ENCODE results near the gene ICOSLG.
"Not testable (repeated sequence)": the region's sequence is repeated elsewhere in the genome, so short reads cannot be mapped to it uniquely, and the experiment has no call there.

ICOSLG gene

GRCh38 chr21:44240842-44241241, at the start of gene ICOSLG:
Gene ICOSLG, minus strand, starts transcription at chr21:44240943. Its CDS starts 126 bp downstream, at chr21:44240817.
- H3K27ac Mint-ChIP-seq, H3K4me3 Mint-ChIP-seq, H3K4me1 Mint-ChIP-seq, H3K9me3 Mint-ChIP-seq, CTCF ChIA-PET, H3K27me3 Mint-ChIP-seq, H3K36me3 Mint-ChIP-seq, DNase-seq: not testable (repeated sequence)

- Mint-ChIP-seq H3K4me1 (peaks cover 4% of the 10 kb centered on the region), H3K4me3 (no peak overlapping the region), H3K9me3 (no peaks in the 10 kb centered on the region), H3K27ac (no peak overlapping the region), H3K36me3 (no peaks in the 10 kb centered on the region), H3K27me3 (peaks cover 64% of the 10 kb centered on the region)
- no peak for DNase-seq
- CTCF ChIA-PET: no interaction called here
Measured at GRCh38 chr21:44289381-44290010, 48.8 kb upstream of the ICOSLG start.

DNA sequence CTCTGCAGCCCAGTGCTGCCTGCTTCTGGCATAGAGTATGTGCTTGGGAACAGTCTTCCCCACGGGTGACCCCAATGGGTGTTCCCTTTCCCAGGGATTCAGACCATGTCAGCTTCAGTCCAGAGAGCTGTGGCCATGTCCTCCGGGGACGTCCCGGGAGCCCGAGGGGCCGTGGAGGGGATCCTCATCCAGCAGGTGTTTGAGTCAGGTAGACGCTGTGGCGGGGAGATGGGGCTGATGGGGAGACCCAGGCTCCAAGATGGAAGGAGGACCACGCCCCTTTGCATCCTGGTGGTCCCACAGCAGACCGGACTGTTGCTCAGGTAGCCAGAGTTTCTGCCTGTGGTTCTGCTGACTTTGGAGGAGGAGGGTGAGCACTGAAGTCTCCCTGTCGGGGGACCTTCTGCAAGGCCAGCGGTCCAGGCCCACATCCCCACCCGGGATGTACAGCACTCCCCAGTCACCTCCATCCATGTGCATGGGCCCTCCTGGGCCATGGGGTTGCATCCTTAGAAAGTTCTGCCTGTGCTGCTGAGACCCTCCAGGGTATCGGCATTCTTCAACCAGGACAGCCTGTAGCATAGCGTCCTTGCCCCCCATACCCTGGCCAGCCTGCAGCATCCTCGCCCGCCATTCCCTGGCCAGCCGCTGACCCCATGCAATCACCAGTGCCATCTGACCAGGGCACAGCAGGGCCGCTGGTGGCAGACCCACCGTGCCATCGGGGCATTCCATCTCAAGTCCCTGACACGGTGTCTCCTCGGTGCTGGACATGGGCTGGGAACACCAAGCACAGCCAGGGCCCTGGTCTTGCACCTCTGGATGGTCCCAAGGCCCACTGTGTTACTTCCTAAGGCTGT, 47.7 kb upstream of the ICOSLG start:
- Mint-ChIP-seq H3K27ac (no peak overlapping the region), H3K27me3 (peaks cover 74% of the 10 kb centered on the region), H3K9me3 (no peaks in the 10 kb centered on the region), H3K4me1 (peaks cover 2% of the 10 kb centered on the region), H3K36me3 (no peaks in the 10 kb centered on the region), H3K4me3 (no peak overlapping the region)
- CTCF ChIA-PET: no interaction called here
- DNase-seq: no peak

GRCh38 chr21:44286716-44287632, 46.2 kb upstream of the ICOSLG start:
- Mint-ChIP-seq H3K27me3 (peaks cover 82% of the 10 kb centered on the region), H3K36me3 (no peaks in the 10 kb centered on the region), H3K4me3 (no peak overlapping the region), H3K9me3 (no peaks in the 10 kb centered on the region), H3K4me1 (no peaks in the 10 kb centered on the region), H3K27ac (no peak overlapping the region)
- CTCF ChIA-PET: interaction anchor here (0.6 to 1.2 kb wide), 3 partner anchors 10 to 11 kb away, joined by 3 read pairs; no protein-coding TSS in a partner anchor
- no peak for DNase-seq

DNA sequence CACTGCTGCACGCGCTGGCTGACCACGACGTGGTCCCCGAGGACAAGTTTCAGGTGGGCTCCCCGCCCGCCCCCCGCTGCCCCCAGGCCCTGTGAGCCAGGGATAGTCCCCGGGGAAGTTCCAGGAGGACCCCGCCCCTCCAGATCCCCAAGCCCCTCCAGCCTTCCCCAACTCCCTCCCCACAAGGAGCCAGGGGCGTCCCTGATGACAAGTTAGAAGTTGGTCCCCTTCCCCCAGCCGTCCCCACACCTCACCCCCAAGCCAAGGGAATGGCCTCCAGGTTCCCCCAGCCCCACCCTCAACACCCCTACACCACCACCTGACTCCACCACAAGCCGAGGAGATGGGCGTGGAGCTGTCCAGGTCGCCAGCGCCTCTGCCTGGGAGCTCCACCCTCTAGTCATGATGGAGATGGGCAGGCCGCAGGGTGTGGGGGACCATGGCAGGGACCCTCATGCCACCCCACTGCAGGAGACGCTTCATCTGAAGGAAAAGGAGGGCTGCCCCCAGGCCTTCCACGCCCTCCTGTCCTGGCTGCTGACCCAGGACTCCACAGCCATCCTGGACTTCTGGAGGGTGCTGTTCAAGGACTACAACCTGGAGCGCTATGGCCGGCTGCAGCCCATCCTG, 45.5 kb upstream of the ICOSLG start:
- DNase-seq: no peak
- CTCF ChIA-PET: interaction anchor here (1.2 kb wide), 1 partner anchor 10 kb away, joined by 3 read pairs; no protein-coding TSS in a partner anchor
- no peak overlapping the region for H3K27ac Mint-ChIP-seq
- H3K9me3 Mint-ChIP-seq: no peaks in the 10 kb centered on the region
- no peaks in the 10 kb centered on the region for H3K36me3 Mint-ChIP-seq
- H3K27me3 Mint-ChIP-seq: peaks cover 78% of the 10 kb centered on the region
- H3K4me1 Mint-ChIP-seq: no peaks in the 10 kb centered on the region
- no peak overlapping the region for H3K4me3 Mint-ChIP-seq

GRCh38 chr21:44285138-44285992, 44.6 kb upstream of the ICOSLG start, which contains the start of gene AIRE:
Gene AIRE, plus strand, starts transcription at chr21:44285876. Its CDS starts 131 bp downstream, at chr21:44286007.
- Mint-ChIP-seq H3K9me3 (no peaks in the 10 kb centered on the region), H3K4me3 (no peak within 1 kb of the TSS), H3K36me3 (no peaks in the 10 kb centered on the region), H3K4me1 (no peaks in the 10 kb centered on the region), H3K27me3 (peaks cover 71% of the 10 kb centered on the region), H3K27ac (no peak within 1 kb of the TSS)
- no peak for DNase-seq
- CTCF ChIA-PET: no interaction called here

GRCh38 chr21:44283948-44284347, 43.2 kb upstream of the ICOSLG start:
- no peaks in the 10 kb centered on the region for H3K36me3 Mint-ChIP-seq
- no peaks in the 10 kb centered on the region for H3K9me3 Mint-ChIP-seq
- DNase-seq: no peak
- no peak overlapping the region for H3K4me3 Mint-ChIP-seq
- no peak overlapping the region for H3K27ac Mint-ChIP-seq
- H3K27me3 Mint-ChIP-seq: peaks cover 59% of the 10 kb centered on the region
- CTCF ChIA-PET: no interaction called here
- no peaks in the 10 kb centered on the region for H3K4me1 Mint-ChIP-seq

DNA sequence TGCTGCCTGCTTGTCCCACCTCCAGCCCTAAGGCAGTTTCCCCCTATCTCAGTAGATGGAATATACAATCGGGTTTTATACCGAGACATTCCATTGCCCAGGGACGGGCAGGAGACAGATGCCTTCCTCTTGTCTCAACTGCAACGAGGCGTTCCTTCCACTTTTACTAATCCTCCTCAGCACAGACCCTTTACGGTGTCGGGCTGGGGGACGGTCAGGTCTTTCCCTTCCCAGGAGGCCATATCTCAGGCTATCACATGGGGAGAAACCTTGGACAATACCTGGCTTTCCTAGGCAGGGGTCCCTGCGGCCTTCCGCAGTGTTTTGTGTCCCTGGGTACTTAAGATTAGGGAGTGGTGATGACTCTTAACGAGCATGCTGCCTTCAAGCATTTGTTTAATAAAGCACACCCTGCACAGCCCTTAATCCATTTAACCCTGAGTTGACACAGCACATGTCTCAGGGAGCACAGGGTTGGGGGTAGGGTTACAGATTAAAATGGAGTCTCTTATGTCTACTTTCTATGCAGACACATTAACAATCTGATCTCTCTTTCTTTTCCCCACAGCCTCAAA, 42.6 kb upstream of the ICOSLG start:
- H3K27ac Mint-ChIP-seq, H3K4me1 Mint-ChIP-seq, DNase-seq, CTCF ChIA-PET, H3K36me3 Mint-ChIP-seq, H3K4me3 Mint-ChIP-seq, H3K9me3 Mint-ChIP-seq: not testable (repeated sequence)
- H3K27me3 Mint-ChIP-seq: peaks cover 53% of the 10 kb centered on the region

DNA sequence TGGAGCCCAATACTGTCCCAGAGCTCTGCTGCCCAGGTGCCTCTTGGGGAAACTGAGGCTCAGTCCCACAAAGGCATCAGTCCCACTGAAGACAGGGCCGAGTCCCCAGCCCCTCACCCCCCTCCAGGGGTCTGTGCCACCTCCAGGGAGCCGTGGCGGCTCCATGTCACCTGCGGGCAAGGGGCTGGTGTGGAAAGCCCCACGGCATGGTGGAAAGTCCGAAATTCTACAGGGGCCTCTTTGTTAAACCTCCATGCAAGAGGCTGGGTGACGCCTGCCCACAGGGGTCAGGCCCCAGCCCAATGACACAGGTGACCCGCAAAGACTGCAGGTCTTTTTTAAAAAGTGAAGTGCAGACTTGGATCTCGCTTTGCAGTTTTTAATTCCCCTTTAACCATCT, 41.6 kb upstream of the ICOSLG start:
- H3K27me3 Mint-ChIP-seq: peaks cover 52% of the 10 kb centered on the region
- no peak for DNase-seq
- H3K27ac Mint-ChIP-seq: no peak overlapping the region
- no peak overlapping the region for H3K4me3 Mint-ChIP-seq
- CTCF ChIA-PET: no interaction called here
- H3K4me1 Mint-ChIP-seq: no peaks in the 10 kb centered on the region
- no peaks in the 10 kb centered on the region for H3K36me3 Mint-ChIP-seq
- no peaks in the 10 kb centered on the region for H3K9me3 Mint-ChIP-seq

- H3K9me3 Mint-ChIP-seq: no peaks in the 10 kb centered on the region
- H3K4me1 Mint-ChIP-seq: no peaks in the 10 kb centered on the region
- no peak overlapping the region for H3K4me3 Mint-ChIP-seq
- H3K36me3 Mint-ChIP-seq: no peaks in the 10 kb centered on the region
- H3K27me3 Mint-ChIP-seq: peaks cover 54% of the 10 kb centered on the region
- DNase-seq: no peak
- no peak overlapping the region for H3K27ac Mint-ChIP-seq
- CTCF ChIA-PET: no interaction called here
Measured at GRCh38 chr21:44281801-44282200, 41.1 kb upstream of the ICOSLG start.

- CTCF ChIA-PET: no interaction called here
- H3K36me3 Mint-ChIP-seq: no peaks in the 10 kb centered on the region
Measured at GRCh38 chr21:44279354-44280260, 38.9 kb upstream of the ICOSLG start.

DNA sequence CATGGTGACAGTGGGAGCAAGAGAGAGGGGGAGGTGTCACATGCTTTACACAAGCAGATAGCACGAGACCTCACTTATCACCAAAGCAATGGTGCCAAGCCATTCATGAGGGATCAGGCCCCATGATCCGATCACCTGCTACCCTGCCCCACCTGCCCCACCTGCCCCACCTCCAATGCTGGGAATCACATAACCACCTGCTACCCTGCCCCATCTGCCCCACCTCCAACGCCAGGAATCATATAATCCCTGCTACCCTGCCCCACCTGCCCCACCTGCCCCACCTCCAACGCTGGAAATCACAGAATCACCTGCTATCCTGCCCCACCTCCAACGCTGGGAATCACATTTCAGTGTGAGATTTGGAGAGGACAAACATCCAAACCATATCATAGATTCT, 34.3 kb upstream of the ICOSLG start:
- no peak overlapping the region for H3K27ac Mint-ChIP-seq
- H3K36me3 Mint-ChIP-seq: no peaks in the 10 kb centered on the region
- no peak overlapping the region for H3K4me3 Mint-ChIP-seq

More at GRCh38 chr21:44279354-44280260, 38.9 kb upstream of the ICOSLG start:
- H3K4me3 Mint-ChIP-seq: no peak overlapping the region
- H3K27ac Mint-ChIP-seq: no peak overlapping the region
- DNase-seq: no peak
- no peaks in the 10 kb centered on the region for H3K4me1 Mint-ChIP-seq
- H3K27me3 Mint-ChIP-seq: peaks cover 53% of the 10 kb centered on the region
- H3K9me3 Mint-ChIP-seq: no peaks in the 10 kb centered on the region

More for the DNA sequence above, 34.3 kb upstream of the ICOSLG start:
- Mint-ChIP-seq H3K4me1 (no peaks in the 10 kb centered on the region), H3K27me3 (peaks cover 45% of the 10 kb centered on the region), H3K9me3 (no peaks in the 10 kb centered on the region)
- DNase-seq: no peak
- CTCF ChIA-PET: no interaction called here

Measured in activated naive CD4-positive, alpha-beta T cell treated with anti-CD3 and anti-CD28 coated beads, Interleukin-2, amount 10 ng/mL, durations not matched to agents 7 days and 5 days (primary cell).